BJ (cell line): ENCODE measurements around the gene MMS19. TPM values are rescaled to one million over a fixed set of nuclear protein-coding genes. Genes with fewer than 3 reads are reported as not detected.
A peak's percentile ranks its signal among the peaks of the same experiment; 100 is the strongest.
"Not testable (repeated sequence)": the region's sequence is repeated elsewhere in the genome, so short reads cannot be mapped to it uniquely, and the experiment has no call there.

Experiments
- CTCF ChIA-PET: fragments of 350-600 bp; formaldehyde crosslinking; extraction: SDS; loops from one replicate; lab custom pipeline; 2021; ENCODE audit warnings: antibody characterized with exemption, inconsistent platforms; lab: Yijun Ruan, JAX
- POLR2A ChIA-PET: fragments of 300-600 bp; sonication (Branson Sonifier 250); formaldehyde crosslinking; extraction: SDS; loops from one replicate; lab custom pipeline; 2021; ENCODE audit warnings: antibody characterized with exemption; lab: Charles Lee
- DNase-seq: peaks from one replicate; pipeline ENCODE4 v3.0.0-alpha.2; 2011; ENCODE audit warnings: low read depth
- H3K27me3 ChIP-seq: 2 replicates; pipeline ENCODE4 v1.6.0; 2011; ENCODE audit warnings: low read length; ENCODE audit not compliant: control insufficient read depth, insufficient read depth
- H3K36me3 ChIP-seq: 2 replicates; pipeline ENCODE4 v1.5.1; 2011; ENCODE audit warnings: low read length; ENCODE audit not compliant: control insufficient read depth, insufficient read depth
- H3K4me3 ChIP-seq: 2 replicates; pipeline ENCODE4 v1.5.1; 2011; ENCODE audit warnings: low read depth, mild to moderate bottlenecking, control low read depth, low read length
- CTCF ChIP-seq: IDR thresholded peaks from 2 replicates; pipeline ENCODE4 v1.5.1; 2011; ENCODE audit warnings: low read depth, mild to moderate bottlenecking, control low read depth, inconsistent platforms, low read length, moderate library complexity; ENCODE audit not compliant: insufficient read depth
- polyA plus RNA-seq: library from polyadenylated mRNA; depleted of rRNA; stranded (reverse); fragments of >200 nt; gene quantifications from 2 replicates; pipeline ENCODE4 v1.2.3, GENCODE V29; 2011

Gene MMS19
- polyA plus RNA-seq, 1 experiment: 97.5 TPM

GRCh38 chr10:97428572-97428981 is 69.6 kb downstream of the MMS19 start:
- ChIA-PET CTCF (interaction anchor here (2.4 kb wide), 1 partner anchor 22 kb away, joined by 6 read pairs; no protein-coding TSS in a partner anchor), POLR2A (no interaction called here)
- peaks cover 13% of the 10 kb centered on the region for H3K36me3 ChIP-seq
- H3K4me3 ChIP-seq: peak overlapping the region; percentile 32
- H3K27me3 ChIP-seq: no peaks in the 10 kb centered on the region
- DNase-seq: no peak
- TF ChIP-seq CTCF: no peak

GRCh38 chr10:97427571-97428179 is 70.5 kb downstream of the MMS19 start:
- ChIA-PET CTCF (interaction anchor here (0.6 to 2.4 kb wide), 3 partner anchors 21 to 153 kb away, joined by 3 to 6 read pairs (median 4); no protein-coding TSS in a partner anchor), POLR2A (no interaction called here)
- Histone ChIP-seq H3K27me3 (no peaks in the 10 kb centered on the region), H3K36me3 (peaks cover 11% of the 10 kb centered on the region), H3K4me3 (peak overlapping the region; percentile 90)
- TF ChIP-seq CTCF: no peak
- no peak for DNase-seq

GRCh38 chr10:97426776-97427570 is 71.2 kb downstream of the MMS19 start:
- H3K27me3 ChIP-seq: no peaks in the 10 kb centered on the region
- CTCF ChIA-PET: interaction anchor here (0.6 to 2.4 kb wide), 2 partner anchors 20 to 127 kb away, joined by 4 to 6 read pairs; no protein-coding TSS in a partner anchor
- H3K4me3 ChIP-seq: peak overlapping the region; percentile 90
- no peak for TF ChIP-seq CTCF
- peaks cover 10% of the 10 kb centered on the region for H3K36me3 ChIP-seq
- no peak for DNase-seq
- POLR2A ChIA-PET: no interaction called here

- Histone ChIP-seq H3K27me3 (no peaks in the 10 kb centered on the region), H3K36me3 (peaks cover 4% of the 10 kb centered on the region), H3K4me3 (peak within 1 kb of the TSS; percentile 90)
- ChIA-PET POLR2A (no interaction called here), CTCF (interaction anchor here (2.4 kb wide), 1 partner anchor 19 kb away, joined by 6 read pairs; no protein-coding TSS in a partner anchor)
- peak; percentile 81 for TF ChIP-seq CTCF
- DNase-seq: peak; percentile 84
Observed at GRCh38 chr10:97425964-97426775, 72.1 kb downstream of the MMS19 start, which contains the start of gene PGAM1. PGAM1 (plus strand) TSS chr10:97426191; CDS start chr10:97426308, 117 bp downstream.

- not testable (repeated sequence) for H3K27me3 ChIP-seq, H3K36me3 ChIP-seq, DNase-seq, H3K4me3 ChIP-seq
- POLR2A ChIA-PET: interaction anchor here (0.6 kb wide), 1 partner anchor 29 kb away, joined by 7 read pairs; no protein-coding TSS in a partner anchor
- CTCF ChIA-PET: interaction anchor here (0.6 to 6.6 kb wide), 3 partner anchors 14 to 302 kb away, joined by 3 to 62 read pairs (median 4); no protein-coding TSS in a partner anchor
Observed at GRCh38 chr10:97423757-97424098, 74.5 kb downstream of the MMS19 start.
